Kidney tubule cell (primary cell): Measurements from ENCODE around the gene PUS7.
"Not testable (repeated sequence)": the region's sequence is repeated elsewhere in the genome, so short reads cannot be mapped to it uniquely, and the experiment has no call there.

ENCODE experiments used
- DNase-seq: peaks from one replicate; pipeline ENCODE4 v3.0.0-alpha.2; 2018; ENCODE audit warnings: low spot score

PUS7 gene

DNA sequence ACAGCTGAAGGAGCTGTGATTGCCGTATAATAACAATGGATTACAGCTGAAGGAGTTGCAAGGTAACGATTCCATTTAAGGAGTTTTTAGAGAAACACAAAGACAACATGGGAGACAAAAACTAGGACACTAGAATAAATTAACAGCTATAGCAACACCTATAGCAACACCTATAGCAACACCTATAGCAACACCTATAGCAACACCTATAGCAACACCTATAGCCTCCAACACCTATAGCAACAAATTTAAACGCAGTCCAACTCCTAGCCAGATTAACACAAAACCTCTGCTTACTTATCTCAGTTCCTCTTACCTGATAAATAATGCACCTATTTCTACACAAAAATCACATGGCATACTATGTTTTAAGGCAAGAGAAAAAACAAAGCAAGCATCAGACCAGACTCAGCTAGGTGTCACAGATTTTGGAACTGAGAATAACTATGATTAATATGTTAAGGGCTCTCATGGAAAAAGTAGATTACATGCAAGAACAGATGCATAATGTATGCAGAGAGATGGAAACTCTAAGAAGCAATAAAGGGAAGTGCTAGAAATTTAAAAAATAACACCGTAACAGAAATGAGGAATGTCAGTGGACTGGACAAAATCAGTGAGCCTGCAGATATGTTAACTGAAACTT lies 77.6 kb downstream of the PUS7 start:
- no peak for DNase-seq

DNA sequence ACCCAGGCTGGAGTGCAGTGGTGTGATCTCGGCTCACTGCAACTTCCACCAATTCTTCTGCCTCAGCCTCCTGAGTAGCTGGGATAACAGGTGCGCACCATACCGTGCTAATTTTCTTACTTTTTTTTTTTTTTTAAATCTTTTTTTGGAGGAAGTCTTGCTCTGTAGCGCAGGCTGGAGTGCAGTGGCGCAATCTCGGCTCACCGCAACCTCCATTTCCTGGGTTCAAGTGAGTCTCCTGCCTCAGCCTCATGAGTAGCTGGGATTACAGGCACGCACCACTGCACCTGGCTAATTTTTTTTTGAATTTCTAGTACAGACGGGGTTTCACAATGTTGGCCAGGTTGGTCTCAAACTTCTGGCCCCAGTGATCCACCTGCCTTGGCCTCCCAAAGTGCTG lies 79.9 kb downstream of the PUS7 start:
- DNase-seq, result not testable (repeated sequence)

DNA sequence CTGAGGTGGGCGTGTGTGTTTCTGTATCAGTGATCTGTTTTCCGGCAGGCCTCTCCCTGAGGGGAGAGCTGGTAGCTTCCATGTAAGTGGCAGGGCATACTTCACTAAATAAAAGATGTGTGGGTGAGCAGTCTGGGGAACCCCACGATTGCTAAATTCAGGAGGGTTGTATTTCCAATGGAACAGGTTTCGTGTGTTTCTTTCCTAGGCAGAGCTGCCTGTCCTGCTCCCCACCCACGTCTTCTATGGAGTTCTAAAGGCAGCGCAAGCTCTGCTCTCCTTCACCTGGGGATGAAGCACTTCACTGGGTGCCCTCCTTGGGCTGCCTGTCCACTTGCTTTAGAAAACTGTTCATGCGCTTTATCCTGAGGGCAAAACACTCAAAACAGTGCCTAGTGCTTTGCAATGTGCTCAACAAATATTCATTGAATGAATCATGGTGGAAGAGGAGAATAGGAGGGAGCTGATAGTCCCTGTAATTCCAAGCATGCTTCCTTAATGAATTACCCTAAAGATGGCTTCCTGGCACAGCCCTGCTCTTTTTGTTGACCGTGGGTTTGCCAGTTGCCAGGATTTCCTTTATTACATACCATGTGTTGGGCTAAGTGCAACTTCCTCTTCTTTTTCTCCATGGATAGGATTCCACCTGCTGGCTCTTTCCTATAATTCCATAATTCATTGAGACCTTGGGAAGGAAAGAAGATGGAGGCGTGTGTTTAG lies 82.7 kb downstream of the PUS7 start:
- peak; percentile 97 for DNase-seq

DNA sequence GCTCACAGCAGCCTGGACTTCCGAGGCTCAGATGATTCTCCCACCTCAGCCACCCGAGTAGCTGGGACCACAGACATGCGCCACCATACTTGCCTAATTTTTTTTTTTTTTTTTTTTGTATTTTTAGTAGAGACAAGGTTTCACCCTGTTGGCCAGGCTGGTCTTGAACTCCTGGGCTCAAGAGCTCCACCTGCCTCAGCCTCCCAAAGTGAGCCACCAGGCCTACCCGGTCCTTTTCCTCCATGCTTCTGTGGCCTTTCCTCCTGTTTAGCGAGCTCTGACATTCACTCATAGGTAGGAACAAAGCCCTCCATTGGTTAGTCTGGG lies 83.3 kb downstream of the PUS7 start:
- no peak for DNase-seq

DNA sequence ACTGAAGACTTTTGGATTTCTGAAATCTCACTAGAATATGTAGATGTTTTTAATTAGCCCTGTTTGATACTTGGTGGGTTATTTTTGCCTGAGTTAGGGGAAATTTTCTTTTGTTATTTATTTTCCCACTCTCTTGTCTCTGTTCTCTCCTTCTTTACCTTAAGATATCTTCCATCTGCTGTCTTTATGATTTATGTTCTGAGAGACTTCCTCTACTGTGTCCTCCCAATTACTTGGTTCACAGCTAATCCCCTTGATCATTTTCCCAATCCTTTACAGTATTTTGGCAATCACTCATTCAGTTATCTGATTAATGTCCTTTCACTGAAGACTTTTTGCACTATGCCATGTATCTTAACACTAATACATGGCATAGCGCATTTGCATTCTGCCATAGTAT lies 83.8 kb downstream of the PUS7 start:
- no peak for DNase-seq

DNA sequence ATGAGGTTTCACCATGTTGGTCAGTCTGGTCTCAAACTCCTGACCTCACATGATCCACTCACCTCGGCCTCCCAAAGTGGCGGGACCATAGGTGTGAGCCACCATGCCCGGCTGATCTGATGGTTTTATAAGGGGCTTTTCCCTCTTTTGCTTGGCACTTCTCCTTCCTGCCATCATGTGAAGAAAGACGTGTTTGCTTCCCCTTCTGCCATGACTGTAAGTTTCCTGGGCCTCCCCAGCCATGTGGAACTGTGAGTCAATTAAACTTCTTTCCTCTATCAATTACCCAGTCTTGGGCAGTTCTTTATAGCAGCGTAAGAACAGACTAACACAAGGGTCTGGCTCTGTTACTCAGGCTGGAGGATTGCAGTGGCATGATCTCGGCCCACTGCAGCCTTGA lies 84.7 kb downstream of the PUS7 start:
- not testable (repeated sequence) for DNase-seq

DNA sequence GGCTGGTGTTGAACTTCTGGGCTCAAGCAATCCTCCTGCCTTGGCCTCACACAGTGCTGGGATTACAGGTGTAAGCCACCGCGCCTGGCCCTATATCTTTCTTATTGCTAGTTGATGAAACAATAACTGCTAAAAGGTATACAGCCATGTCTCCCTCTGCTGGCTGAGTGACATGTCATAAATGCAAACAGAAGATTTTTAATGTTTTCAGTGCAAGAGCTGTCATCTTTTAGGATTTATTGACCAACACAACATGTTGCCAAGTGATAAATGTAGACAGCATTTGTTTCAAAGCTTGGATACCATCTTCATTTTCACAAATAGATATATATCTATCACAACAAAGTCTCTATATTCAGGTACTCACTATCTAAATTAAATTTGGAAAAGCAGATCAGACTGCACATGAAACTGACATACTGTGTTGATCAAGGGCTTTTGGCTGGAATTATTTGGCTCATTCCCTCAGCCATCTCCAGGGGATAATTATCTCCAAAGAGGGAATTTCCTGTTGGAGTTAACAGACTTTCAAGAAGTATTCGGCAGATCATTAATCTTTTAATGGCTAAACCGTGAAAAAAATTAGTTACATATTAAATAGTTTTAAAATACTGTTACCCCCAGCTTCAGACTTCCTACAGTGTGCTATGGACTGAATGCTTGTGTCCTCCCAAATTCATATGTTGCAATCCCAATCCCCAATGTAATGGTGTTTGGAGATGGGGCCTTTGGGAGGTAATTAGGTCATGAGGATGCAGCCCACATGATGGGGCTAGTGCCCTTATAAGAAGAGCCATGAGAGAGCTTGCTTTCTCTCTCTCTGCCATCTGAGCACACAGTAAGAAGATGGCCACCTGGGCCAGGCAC lies 92.1 kb downstream of the PUS7 start:
- DNase-seq, result peak; percentile 93

DNA sequence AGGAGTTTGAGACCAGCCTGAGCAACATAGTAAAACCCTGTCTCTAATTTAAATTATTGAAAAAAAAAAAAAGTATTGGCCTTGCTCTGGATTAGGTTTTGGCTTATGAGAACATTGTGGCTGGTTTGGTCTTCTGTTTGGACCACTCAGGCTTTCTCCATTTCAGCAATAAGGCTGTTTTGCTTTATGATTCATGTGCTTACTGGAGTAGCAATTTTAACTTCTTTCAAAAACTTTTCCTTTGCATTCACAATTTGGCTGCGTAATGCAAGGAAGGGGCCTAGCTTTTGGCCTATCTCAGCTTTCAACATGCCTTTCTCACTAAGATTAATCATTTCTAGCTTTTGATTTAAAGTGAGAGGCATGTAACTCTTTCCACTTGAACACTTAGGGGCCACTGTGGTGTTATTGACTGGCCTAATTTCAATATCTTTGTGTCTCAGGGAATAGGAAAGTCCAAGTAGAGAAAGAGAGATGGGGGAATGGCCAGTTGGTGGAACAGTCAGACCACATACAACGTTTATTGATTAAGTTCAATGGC lies 95.4 kb downstream of the PUS7 start:
- DNase-seq, result peak; percentile 32

DNA sequence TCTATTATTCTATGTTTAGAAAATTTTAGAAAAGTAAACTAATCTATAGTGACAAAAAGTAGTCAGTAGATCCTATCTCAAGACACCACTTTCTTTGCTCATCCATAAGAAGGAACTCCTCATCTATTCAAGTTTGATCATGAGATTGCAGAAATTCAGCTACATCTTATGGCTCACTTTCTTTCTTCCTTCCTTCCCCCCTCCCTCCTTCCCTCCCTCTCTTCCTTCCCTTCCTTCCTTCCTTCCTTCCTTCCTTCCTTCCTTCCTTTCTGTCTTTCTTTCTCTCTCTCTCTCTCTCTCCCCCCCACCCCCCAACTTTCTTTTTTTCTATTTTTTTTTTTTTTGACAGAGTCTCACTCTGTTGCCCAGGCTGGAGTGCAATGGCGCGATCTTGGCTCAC lies 98.1 kb downstream of the PUS7 start:
- no peak for DNase-seq

DNA sequence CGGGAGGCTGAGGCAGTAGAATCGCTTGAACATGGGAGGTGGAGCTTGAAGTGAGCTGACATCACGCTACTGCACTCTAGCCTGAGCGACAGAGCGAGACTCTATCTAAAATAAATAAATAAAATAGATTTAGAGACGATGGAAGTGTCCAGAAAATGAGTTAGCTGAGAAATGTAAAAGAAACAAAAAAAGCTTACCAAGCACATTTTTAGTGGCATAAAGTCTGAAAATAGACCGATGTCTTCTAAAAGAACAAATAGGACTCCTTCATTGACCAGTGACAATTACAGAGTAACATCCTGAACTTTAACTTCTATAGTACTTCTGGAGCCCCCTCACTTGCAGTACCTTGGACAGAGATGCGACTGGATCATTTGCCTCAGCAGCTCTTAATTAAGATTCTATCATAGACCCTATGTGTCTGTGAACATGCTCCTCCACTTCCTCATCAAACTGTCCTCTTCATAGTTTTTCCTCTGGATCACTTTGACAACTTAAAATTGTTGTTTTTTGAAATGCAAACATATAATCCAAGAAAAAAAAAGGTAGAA lies 108.1 kb downstream of the PUS7 start:
- no peak for DNase-seq

DNA sequence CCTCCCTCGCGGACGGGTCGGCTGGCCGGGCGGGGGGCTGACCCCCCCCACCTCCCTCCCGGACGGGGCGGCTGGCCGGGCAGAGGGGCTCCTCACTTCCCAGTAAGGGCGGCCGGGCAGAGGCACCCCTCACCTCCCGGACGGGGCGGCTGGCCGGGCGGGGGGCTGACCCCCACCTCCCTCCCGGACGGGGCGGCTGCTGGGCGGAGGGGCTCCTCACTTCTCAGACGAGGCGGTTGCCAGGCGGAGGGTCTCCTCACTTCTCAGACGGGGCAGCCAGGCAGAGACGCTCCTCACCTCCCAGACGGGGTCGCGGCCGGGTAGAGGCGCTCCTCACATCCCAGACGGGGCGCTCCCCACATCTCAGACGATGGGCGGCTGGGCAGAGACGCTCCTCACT lies 111.3 kb downstream of the PUS7 start:
- not testable (repeated sequence) for DNase-seq

DNA sequence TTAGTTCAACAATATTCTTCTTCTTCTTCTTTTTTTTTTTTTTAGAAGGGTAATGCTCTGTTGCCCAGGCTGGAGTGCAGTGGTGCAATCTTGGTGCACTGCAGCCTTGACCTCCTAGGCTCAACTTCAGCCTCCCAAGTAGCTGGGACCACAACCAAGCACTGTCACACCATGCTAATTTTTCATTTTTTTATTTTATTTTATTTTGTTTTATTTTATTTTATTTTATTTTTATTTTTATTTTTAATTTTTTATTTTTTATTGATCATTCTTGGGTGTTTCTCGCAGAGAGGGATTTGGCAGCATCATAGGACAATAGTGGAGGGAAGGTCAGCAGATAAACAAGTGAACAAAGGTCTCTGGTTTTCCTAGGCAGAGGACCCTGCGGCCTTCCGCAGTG lies 112.3 kb downstream of the PUS7 start:
- DNase-seq, result not testable (repeated sequence)

DNA sequence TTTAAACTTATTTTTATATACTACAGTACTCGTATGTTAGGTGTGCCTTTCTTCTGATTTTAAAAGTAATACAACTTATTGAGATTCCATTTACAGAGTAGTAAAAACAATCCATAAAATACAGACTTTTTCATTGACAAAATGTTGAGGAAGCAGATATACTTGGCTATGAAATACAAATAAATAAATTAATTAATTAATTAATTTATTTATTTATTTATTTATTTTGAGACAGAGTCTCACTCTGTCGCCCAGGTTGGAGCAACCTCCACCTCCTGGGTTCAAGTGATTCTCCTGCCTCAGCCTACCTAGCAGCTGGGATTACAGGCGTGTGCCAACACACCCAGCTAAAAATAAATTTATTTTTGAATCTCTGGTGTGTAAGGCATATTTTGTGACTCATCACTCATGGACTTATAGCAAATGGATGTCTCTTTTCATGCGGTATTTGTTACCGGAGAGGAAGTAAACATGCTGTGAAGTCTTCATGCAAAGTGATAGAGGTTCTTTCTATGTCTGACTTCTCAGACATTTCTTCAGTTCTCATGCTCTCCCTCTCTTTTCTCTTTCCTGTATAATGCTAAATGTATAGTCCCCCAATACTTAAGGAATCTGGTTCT lies 113.2 kb downstream of the PUS7 start:
- DNase-seq, result no peak
